ENCODE results near the gene PTPRM. TPM values are rescaled to one million over a fixed set of nuclear protein-coding genes. Genes with fewer than 3 reads are reported as not detected.

Gene PTPRM
- total RNA-seq, 1 donor from 2014 or later, result 13.9 TPM

DNA sequence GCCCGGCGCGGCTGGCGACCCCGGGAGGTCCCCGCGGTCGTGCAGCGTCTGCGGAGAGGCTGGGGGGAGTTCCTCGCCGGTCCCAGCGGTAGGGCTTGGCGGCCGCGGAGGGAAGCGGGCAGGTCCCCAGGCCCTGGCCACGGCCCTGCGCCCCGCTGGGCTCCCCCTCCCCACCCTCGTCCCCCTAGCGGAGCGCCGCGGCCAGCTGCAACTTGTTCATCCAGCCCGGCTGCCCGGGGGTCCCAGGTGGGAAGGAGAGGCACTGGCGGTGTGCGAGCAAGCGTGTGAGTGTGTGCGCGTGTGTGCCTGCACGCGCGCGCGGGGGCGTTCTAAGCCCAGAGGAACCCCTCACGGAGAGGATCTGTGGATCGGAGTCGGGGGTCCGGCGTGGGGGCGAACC is 1.3 kb downstream of the PTPRM start:
- H3K9me3 ChIP-seq (ENCODE audit: low read depth), result no peaks in the 10 kb centered on the region
- TF ChIP-seq, protein P1, sequence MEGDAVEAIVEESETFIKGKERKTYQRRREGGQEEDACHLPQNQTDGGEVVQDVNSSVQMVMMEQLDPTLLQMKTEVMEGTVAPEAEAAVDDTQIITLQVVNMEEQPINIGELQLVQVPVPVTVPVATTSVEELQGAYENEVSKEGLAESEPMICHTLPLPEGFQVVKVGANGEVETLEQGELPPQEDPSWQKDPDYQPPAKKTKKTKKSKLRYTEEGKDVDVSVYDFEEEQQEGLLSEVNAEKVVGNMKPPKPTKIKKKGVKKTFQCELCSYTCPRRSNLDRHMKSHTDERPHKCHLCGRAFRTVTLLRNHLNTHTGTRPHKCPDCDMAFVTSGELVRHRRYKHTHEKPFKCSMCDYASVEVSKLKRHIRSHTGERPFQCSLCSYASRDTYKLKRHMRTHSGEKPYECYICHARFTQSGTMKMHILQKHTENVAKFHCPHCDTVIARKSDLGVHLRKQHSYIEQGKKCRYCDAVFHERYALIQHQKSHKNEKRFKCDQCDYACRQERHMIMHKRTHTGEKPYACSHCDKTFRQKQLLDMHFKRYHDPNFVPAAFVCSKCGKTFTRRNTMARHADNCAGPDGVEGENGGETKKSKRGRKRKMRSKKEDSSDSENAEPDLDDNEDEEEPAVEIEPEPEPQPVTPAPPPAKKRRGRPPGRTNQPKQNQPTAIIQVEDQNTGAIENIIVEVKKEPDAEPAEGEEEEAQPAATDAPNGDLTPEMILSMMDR (IDR thresholded peaks at IDR 0.05), result peak; percentile 54
- TF ChIP-seq EZH2 (IDR thresholded peaks at IDR 0.05) (no peak), EZH2phosphoT487 (IDR thresholded peaks at IDR 0.05) (peak; percentile 34)
- H3K4me1 ChIP-seq, result peaks cover 24% of the 10 kb centered on the region
- H3K27me3 ChIP-seq, result peaks cover 41% of the 10 kb centered on the region
- peaks cover 21% of the 10 kb centered on the region for H3F3A ChIP-seq (ENCODE audit: low read depth)
- H2AFZ ChIP-seq (replicated peaks), result peak overlapping the region; percentile 98
- no peak overlapping the region for H3K9ac ChIP-seq
- H3K27me3 Mint-ChIP-seq (ENCODE audit: insufficient read depth, low read depth), result peaks cover 5% of the 10 kb centered on the region
- H3K36me3 Mint-ChIP-seq, result peaks cover 3% of the 10 kb centered on the region
- no peak overlapping the region for H3K27ac Mint-ChIP-seq
- peaks cover 22% of the 10 kb centered on the region for H3K4me1 Mint-ChIP-seq
- H3K79me2 ChIP-seq (ENCODE audit: low read depth), result peaks cover 3% of the 10 kb centered on the region
- peak overlapping the region; percentile 63 for H3K4me3 ChIP-seq
- H3K27ac ChIP-seq, result no peak overlapping the region
- H3K4me3 Mint-ChIP-seq, result peak overlapping the region; percentile 93
- H3K36me3 ChIP-seq, result no peaks in the 10 kb centered on the region
- H3K4me2 ChIP-seq, result peak overlapping the region; percentile 99
- H3K9me3 Mint-ChIP-seq, result no peaks in the 10 kb centered on the region
- H4K20me1 ChIP-seq (ENCODE audit: low read depth), result no peaks in the 10 kb centered on the region
- DNase-seq (ENCODE audit: low spot score), result peak; percentile 77

DNA sequence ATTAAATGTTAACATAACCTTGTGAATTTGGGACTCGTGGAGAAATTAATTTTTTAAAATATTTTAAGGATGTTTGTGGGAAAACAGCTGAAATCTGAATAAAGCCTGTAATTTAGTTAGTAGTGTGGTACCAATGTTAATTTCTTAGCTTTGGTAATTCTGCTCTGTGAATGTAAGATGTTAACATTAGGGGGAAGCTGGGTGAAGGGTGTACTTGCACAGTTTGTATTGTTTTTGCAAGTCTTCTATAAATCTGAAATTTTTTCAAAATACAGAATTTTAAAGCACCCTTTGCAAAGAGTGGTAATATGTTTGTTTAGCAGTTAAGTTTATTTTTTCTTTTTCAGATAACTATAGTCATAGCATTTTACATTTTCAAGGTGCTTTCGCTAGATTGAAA is 4.5 kb downstream of the PTPRM start:
- H3K36me3 Mint-ChIP-seq, result peaks cover 3% of the 10 kb centered on the region
- H4K20me1 ChIP-seq (ENCODE audit: low read depth), result no peaks in the 10 kb centered on the region
- no peak overlapping the region for H3K27ac Mint-ChIP-seq
- no peak overlapping the region for H3K27ac ChIP-seq
- H3K36me3 ChIP-seq, result no peaks in the 10 kb centered on the region
- peaks cover 3% of the 10 kb centered on the region for H3K79me2 ChIP-seq (ENCODE audit: low read depth)
- H3K4me3 Mint-ChIP-seq, result no peak overlapping the region
- DNase-seq (ENCODE audit: low spot score), result no peak
- H3K9me3 ChIP-seq (ENCODE audit: low read depth), result no peaks in the 10 kb centered on the region
- no peaks in the 10 kb centered on the region for H3K9me3 Mint-ChIP-seq
- H3K9ac ChIP-seq, result no peak overlapping the region
- H3K27me3 ChIP-seq, result peaks cover 22% of the 10 kb centered on the region
- peaks cover 12% of the 10 kb centered on the region for H3F3A ChIP-seq (ENCODE audit: low read depth)
- H3K4me1 ChIP-seq, result peaks cover 22% of the 10 kb centered on the region
- no peak overlapping the region for H3K4me3 ChIP-seq
- no peak for TF ChIP-seq EZH2 (IDR thresholded peaks at IDR 0.05)
- H2AFZ ChIP-seq (replicated peaks), result no peak overlapping the region
- H3K4me2 ChIP-seq, result no peak overlapping the region
- peaks cover 22% of the 10 kb centered on the region for H3K4me1 Mint-ChIP-seq
- H3K27me3 Mint-ChIP-seq (ENCODE audit: insufficient read depth, low read depth), result peaks cover 4% of the 10 kb centered on the region

DNA sequence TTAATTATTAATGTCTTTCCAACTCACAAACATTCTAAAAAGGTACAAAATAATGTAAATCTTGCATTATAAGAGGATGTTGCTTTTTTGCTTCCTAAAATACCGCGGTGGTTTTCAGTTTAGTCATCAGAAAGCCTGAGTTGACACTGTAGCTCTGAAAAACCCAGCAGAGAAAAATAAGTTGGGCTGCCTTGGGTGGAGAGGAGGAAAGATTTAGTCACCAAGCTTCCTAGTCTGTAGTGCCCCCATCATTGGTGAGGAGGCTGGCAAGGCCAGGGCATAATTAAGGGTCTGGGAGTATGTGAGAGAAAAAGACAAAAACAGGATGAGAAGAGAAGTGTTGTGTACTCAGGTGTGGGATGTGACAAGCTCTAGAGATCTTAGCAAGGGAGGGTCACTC is 5.7 kb downstream of the PTPRM start:
- Histone ChIP-seq H4K20me1 (ENCODE audit: low read depth) (no peaks in the 10 kb centered on the region), H3K36me3 (no peaks in the 10 kb centered on the region), H3K4me1 (peaks cover 31% of the 10 kb centered on the region), H3K27me3 (peaks cover 22% of the 10 kb centered on the region), H2AFZ (replicated peaks) (no peak overlapping the region), H3K9ac (no peak overlapping the region), H3F3A (ENCODE audit: low read depth) (peaks cover 15% of the 10 kb centered on the region), H3K9me3 (ENCODE audit: low read depth) (no peaks in the 10 kb centered on the region), H3K4me3 (no peak overlapping the region), H3K79me2 (ENCODE audit: low read depth) (peaks cover 11% of the 10 kb centered on the region), H3K27ac (no peak overlapping the region), H3K4me2 (no peak overlapping the region)
- Mint-ChIP-seq H3K4me3 (no peak overlapping the region), H3K27ac (peak overlapping the region; percentile 2), H3K27me3 (ENCODE audit: insufficient read depth, low read depth) (peaks cover 4% of the 10 kb centered on the region), H3K4me1 (peaks cover 29% of the 10 kb centered on the region), H3K9me3 (no peaks in the 10 kb centered on the region), H3K36me3 (peaks cover 3% of the 10 kb centered on the region)
- no peak for TF ChIP-seq EZH2phosphoT487 (IDR thresholded peaks at IDR 0.05)
- TF ChIP-seq, protein P1 (IDR thresholded peaks at IDR 0.05), result no peak
- TF ChIP-seq EZH2 (IDR thresholded peaks at IDR 0.05), result no peak
- no peak for DNase-seq (ENCODE audit: low spot score)

DNA sequence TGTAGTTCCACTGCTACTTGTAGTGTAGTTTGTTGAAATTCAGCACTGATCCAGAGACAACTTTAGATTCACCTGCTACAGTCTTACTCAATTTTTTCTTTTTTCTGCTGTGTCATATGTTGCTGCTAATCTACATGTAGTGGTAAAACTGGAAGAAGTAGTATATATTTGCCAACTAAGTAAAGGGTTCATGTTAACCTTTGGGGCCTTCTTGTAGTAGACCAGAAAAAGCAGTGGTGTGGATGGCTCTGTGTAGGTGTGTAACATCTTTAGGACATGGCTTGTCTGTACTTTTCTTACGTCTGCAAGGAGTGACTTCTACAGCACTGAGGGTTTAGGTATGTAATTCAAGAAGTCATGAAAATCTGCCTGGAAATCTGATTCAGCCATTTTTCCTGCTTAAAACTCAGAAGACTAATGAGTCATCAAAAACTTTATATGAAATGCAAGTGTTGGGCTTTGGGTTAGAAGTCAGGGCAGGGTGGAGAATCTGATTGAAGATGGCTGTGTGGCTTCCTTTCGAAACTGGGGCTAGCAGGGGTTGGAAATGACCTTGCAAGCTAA is 8.4 kb downstream of the PTPRM start:
- no peak for TF ChIP-seq EZH2 (IDR thresholded peaks at IDR 0.05)
- TF ChIP-seq EZH2phosphoT487 (IDR thresholded peaks at IDR 0.05), result no peak
- TF ChIP-seq, protein P1 (IDR thresholded peaks at IDR 0.05), result no peak
- H3K27me3 Mint-ChIP-seq (ENCODE audit: insufficient read depth, low read depth), result peaks cover 4% of the 10 kb centered on the region
- no peak overlapping the region for H3K4me3 ChIP-seq
- H3K27ac ChIP-seq, result no peak overlapping the region
- peaks cover 14% of the 10 kb centered on the region for H3K79me2 ChIP-seq (ENCODE audit: low read depth)
- peaks cover 25% of the 10 kb centered on the region for H3K4me1 Mint-ChIP-seq
- H3K4me3 Mint-ChIP-seq, result no peak overlapping the region
- no peaks in the 10 kb centered on the region for H3K27me3 ChIP-seq
- H3K9ac ChIP-seq, result no peak overlapping the region
- H3K4me1 ChIP-seq, result peaks cover 27% of the 10 kb centered on the region
- H3K4me2 ChIP-seq, result no peak overlapping the region
- peaks cover 15% of the 10 kb centered on the region for H3F3A ChIP-seq (ENCODE audit: low read depth)
- no peaks in the 10 kb centered on the region for H3K36me3 ChIP-seq
- H2AFZ ChIP-seq (replicated peaks), result no peak overlapping the region
- H3K9me3 Mint-ChIP-seq, result no peaks in the 10 kb centered on the region
- no peaks in the 10 kb centered on the region for H3K9me3 ChIP-seq (ENCODE audit: low read depth)
- no peaks in the 10 kb centered on the region for H4K20me1 ChIP-seq (ENCODE audit: low read depth)
- no peaks in the 10 kb centered on the region for H3K36me3 Mint-ChIP-seq
- no peak for DNase-seq (ENCODE audit: low spot score)
- no peak overlapping the region for H3K27ac Mint-ChIP-seq

All from neural progenitor cell (in vitro differentiated cells).